AML-193 (cell line): ENCODE measurements around the gene BTBD9.

Experiments
- DNase-seq, 2 experiments: peaks; one replicate each; lab custom pipeline; 2025; lab: John Stamatoyannopoulos, UW

BTBD9 gene

GRCh38 chr6:38177882-38178583 lies 461.7 kb downstream of the BTBD9 start:
- no peak for DNase-seq

GRCh38 chr6:38176797-38177751 lies 462.7 kb downstream of the BTBD9 start:
- DNase-seq, result no peak

- no peak for DNase-seq
Measured at GRCh38 chr6:38175786-38176185, 463.9 kb downstream of the BTBD9 start.

- DNase-seq, result no peak
Measured at GRCh38 chr6:38174806-38175495, 464.8 kb downstream of the BTBD9 start.

GRCh38 chr6:38174315-38174714 lies 465.4 kb downstream of the BTBD9 start:
- no peak for DNase-seq

- DNase-seq, result no peak
Measured at GRCh38 chr6:38173909-38174308, 465.8 kb downstream of the BTBD9 start.

- DNase-seq, result no peak
Measured at GRCh38 chr6:38172739-38173410, 466.9 kb downstream of the BTBD9 start.

GRCh38 chr6:38171997-38172738 lies 467.6 kb downstream of the BTBD9 start:
- no peak for DNase-seq

- no peak for DNase-seq
Measured at GRCh38 chr6:38170666-38171355, 468.9 kb downstream of the BTBD9 start.

- no peak for DNase-seq
Measured at GRCh38 chr6:38169977-38170526, 469.7 kb downstream of the BTBD9 start.

GRCh38 chr6:38169221-38169976 lies 470.3 kb downstream of the BTBD9 start:
- DNase-seq, result no peak

GRCh38 chr6:38168699-38169098 lies 471.0 kb downstream of the BTBD9 start:
- DNase-seq, result no peak

- DNase-seq, result no peak
Measured at GRCh38 chr6:38168126-38168525, 471.6 kb downstream of the BTBD9 start.

- DNase-seq, result no peak
Measured at GRCh38 chr6:38167598-38167997, 472.1 kb downstream of the BTBD9 start.

- DNase-seq, result no peak
Measured at GRCh38 chr6:38166411-38167240, 473.1 kb downstream of the BTBD9 start.

- no peak for DNase-seq
Measured at GRCh38 chr6:38164671-38165108, 475.0 kb downstream of the BTBD9 start.

GRCh38 chr6:38164131-38164481 lies 475.6 kb downstream of the BTBD9 start:
- no peak for DNase-seq
